Gastroesophageal sphincter (tissue), 4 donors: ENCODE results near the gene DYRK2. TPM values are rescaled to one million over a fixed set of nuclear protein-coding genes. Genes with fewer than 3 reads are reported as not detected.

Experiments
- ATAC-seq: fragments of 150-250 bp; one replicate; pipeline ENCODE4 v1.9.1; 2016; ENCODE audit warnings: mild to moderate bottlenecking, moderate library complexity
- H3K27ac ChIP-seq, 4 donors: fragments of 200-600 bp; sonication (generic) in 3 of 4; 1 replicate in 3 of 4; 2 replicates in 1 of 4; pipeline ENCODE4 v1.5.1; 2016 to 2019
- H3K27me3 ChIP-seq: fragments of 200-600 bp; sonication (generic); one replicate; pipeline ENCODE4 v1.5.1; 2019
- H3K36me3 ChIP-seq, 2 donors: fragments of 200-600 bp; sonication (generic); one replicate each; pipeline ENCODE4 v1.5.1; 2019; ENCODE audit warnings: control low read depth in 1 of 2
- H3K4me1 ChIP-seq, 3 donors: fragments of 200-600 bp; sonication (generic); 1 replicate in 2 of 3; 2 replicates in 1 of 3; pipeline ENCODE4 v1.5.1; 2016 to 2019; ENCODE audit warnings: control low read depth in 2 of 3
- H3K4me3 ChIP-seq, 2 donors: fragments of 200-600 bp; sonication (generic); one replicate each; pipeline ENCODE4 v1.5.1; 2019; ENCODE audit warnings: mild to moderate bottlenecking in 1 of 2, moderate library complexity in 1 of 2
- H3K9me3 ChIP-seq, 3 donors: fragments of 200-600 bp; sonication (generic); one replicate each; pipeline ENCODE4 v1.5.1; 2017 to 2019; ENCODE audit warnings: control low read depth in 2 of 3
- EP300 ChIP-seq: sonication (generic); formaldehyde crosslinking; IDR thresholded peaks from one replicate; pipeline ENCODE4 v1.6.1; 2017; ENCODE audit warnings: antibody characterized with exemption, mild to moderate bottlenecking
- POLR2A ChIP-seq, 2 donors: fragments of 450-650 bp; IDR thresholded peaks; one replicate each; pipeline ENCODE4 v1.6.1; 2017; ENCODE audit warnings: antibody characterized with exemption in 2 of 2, mild to moderate bottlenecking in 2 of 2, moderate library complexity in 1 of 2
- POLR2AphosphoS5 ChIP-seq: sonication (generic); formaldehyde crosslinking; IDR thresholded peaks from one replicate; pipeline ENCODE4 v1.6.1; 2017; ENCODE audit warnings: antibody characterized with exemption
- WGBS, 2 donors: methylation state at CpG; one replicate each; pipeline ENCODE4 v1.1.5; 2018; ENCODE audit warnings: low coverage in 1 of 2; 5-methylcytosine and 5-hydroxymethylcytosine counted together
- total RNA-seq, 4 donors: library from RNA; depleted of rRNA; stranded (reverse); fragments of >200 nt; gene quantifications; one replicate each; pipeline ENCODE4 v1.1.0, GENCODE V29; 2016
- TF ChIP-seq, protein P1 (sequence below), 4 experiments: fragments of 200-600 bp in 2 of 4; fragments of 450-650 bp in 2 of 4; sonication (generic) in 1 of 4; IDR thresholded peaks; one replicate each; pipeline ENCODE4 v1.5.1; 2017 to 2019; ENCODE audit warnings: antibody characterized with exemption in 4 of 4, mild to moderate bottlenecking in 2 of 4, moderate library complexity in 2 of 4

Gene DYRK2
- total RNA-seq, 4 donors from 2014 or later = 24.0 to 58.2 (median 32.2) TPM

DNA sequence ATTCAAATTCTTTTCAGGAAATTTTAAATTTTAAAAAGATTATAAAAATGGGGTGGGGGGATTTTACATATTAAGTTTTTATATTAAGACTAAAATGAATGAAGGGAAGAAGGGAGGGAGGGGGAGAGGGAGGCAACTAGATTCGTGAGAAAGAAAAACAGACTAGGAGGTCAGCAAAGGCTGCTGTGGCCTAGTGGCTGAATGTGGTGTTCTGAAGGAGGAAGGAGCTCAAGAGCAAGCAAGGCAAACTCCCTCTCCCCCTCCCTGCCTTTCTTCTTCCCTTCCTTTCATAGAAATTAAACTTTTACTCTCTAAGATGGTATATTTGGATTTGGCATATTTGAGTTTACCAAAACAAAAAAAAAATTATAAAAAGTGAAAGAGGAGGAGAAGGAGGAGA lies 18.1 kb downstream of the DYRK2 start:
- TF ChIP-seq POLR2AphosphoS5 = no peak
- TF ChIP-seq, protein P1, sequence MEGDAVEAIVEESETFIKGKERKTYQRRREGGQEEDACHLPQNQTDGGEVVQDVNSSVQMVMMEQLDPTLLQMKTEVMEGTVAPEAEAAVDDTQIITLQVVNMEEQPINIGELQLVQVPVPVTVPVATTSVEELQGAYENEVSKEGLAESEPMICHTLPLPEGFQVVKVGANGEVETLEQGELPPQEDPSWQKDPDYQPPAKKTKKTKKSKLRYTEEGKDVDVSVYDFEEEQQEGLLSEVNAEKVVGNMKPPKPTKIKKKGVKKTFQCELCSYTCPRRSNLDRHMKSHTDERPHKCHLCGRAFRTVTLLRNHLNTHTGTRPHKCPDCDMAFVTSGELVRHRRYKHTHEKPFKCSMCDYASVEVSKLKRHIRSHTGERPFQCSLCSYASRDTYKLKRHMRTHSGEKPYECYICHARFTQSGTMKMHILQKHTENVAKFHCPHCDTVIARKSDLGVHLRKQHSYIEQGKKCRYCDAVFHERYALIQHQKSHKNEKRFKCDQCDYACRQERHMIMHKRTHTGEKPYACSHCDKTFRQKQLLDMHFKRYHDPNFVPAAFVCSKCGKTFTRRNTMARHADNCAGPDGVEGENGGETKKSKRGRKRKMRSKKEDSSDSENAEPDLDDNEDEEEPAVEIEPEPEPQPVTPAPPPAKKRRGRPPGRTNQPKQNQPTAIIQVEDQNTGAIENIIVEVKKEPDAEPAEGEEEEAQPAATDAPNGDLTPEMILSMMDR (IDR thresholded peaks at IDR 0.05) = no peak
- TF ChIP-seq EP300 = no peak
- TF ChIP-seq POLR2A (IDR thresholded peaks at IDR 0.05) = no peak
- H3K27me3 ChIP-seq = no peaks in the 10 kb centered on the region
- no peaks in the 10 kb centered on the region for H3K36me3 ChIP-seq
- 0 to 11% methylated on average over 1 of the region's 1 CpG for WGBS, 2 donors
- peaks cover 0 to 68% (median 2%) of the 10 kb centered on the region in 3 donors for H3K4me1 ChIP-seq
- H3K27ac ChIP-seq = peak overlapping the region in 1 of 4 donors; percentile 31
- H3K4me3 ChIP-seq = no peak overlapping the region
- no peak for ATAC-seq
- no peaks in the 10 kb centered on the region for H3K9me3 ChIP-seq

DNA sequence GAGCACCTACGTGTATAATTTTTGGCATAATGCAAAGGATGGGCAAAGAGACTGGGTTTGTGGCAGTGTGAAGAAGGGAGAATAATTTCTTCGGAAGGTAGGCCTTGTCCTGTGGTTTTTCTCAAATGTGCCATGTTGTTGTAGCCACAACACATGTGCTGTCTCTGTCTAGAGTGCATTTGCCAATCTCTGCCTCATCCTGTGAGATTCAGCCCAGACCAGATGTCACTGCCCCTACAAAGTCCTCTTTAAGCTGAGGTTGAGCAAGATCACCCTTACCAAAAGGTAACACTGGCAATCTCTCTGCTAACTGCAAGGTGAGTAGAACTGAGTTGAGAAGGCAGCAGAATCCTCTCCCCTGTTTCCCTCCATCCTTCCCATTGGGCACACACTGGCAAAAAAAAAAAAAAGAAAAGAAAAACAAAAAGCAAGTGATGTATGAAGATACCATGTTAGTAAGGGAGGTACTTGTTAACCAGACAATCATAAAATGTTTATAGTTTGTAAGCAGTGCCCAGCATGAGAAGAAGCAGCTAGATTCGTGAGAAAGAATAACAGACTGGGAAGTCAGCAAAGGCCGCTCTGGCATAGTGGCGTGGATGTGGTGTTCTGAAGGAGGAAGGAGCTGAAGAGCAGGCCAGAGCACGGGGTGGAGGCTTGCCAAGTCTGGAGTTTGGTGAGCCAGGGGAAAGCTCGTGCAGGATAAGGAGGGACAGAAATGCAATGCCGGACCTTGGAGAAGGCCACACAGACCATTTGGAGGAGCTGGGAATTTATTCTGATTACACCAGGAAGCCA lies 18.9 kb downstream of the DYRK2 start:
- ATAC-seq = peak; percentile 54
- peaks cover 0 to 63% (median 2%) of the 10 kb centered on the region in 3 donors for H3K4me1 ChIP-seq
- H3K27ac ChIP-seq = peak overlapping the region in 3 of 4 donors; percentile 5 to 40 (median 31)
- no peak overlapping the region for H3K4me3 ChIP-seq
- no peaks in the 10 kb centered on the region for H3K36me3 ChIP-seq
- H3K27me3 ChIP-seq = no peaks in the 10 kb centered on the region
- H3K9me3 ChIP-seq = no peaks in the 10 kb centered on the region
- TF ChIP-seq POLR2AphosphoS5 (no peak), EP300 (no peak), POLR2A (IDR thresholded peaks at IDR 0.05) (no peak)
- 32 to 37% methylated on average over 7 to 8 of the region's 8 CpGs for WGBS, 2 donors

DNA sequence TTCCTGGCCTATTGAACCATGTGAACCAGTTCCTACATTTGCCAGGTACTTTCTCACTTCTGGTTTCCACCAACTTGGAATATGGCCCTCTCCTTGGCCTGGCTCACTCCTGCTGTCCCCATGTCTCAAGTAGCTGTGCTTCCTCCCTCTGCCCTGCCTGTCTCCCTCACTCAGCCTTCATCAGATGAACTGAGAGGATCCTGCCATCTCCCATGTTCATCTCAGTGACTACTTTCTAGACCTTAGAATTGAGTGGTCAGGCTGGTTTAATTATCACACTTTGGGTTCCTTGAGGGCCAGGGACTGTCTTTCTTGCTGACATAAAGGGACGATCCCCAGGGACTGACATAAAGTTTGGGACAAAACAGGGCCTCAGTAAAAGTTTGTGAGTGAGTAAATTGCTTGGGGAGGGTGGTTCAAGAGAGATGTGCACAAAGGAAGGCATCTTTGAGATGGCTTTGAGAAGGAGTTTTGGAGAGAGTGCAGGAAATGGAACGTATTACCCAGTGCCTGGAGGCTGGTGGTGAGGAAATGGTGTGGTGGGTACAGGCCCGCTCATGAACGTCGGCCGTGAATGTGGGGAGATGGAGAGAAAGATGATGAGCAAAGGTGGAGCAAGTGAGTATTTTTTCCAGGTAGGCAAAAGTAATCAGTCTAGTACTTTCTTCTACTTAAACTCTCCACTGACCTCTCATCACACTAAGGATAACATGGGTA lies 20.8 kb downstream of the DYRK2 start:
- 79 to 97% methylated on average over 5 of the region's 6 CpGs for WGBS, 2 donors
- Histone ChIP-seq H3K27ac (no peak overlapping the region), H3K36me3 (no peaks in the 10 kb centered on the region), H3K9me3 (no peaks in the 10 kb centered on the region), H3K4me1 (peaks cover 0 to 44% (median 2%) of the 10 kb centered on the region in 3 donors), H3K4me3 (no peak overlapping the region), H3K27me3 (no peaks in the 10 kb centered on the region)
- TF ChIP-seq POLR2A (IDR thresholded peaks at IDR 0.05) (no peak), POLR2AphosphoS5 (no peak), EP300 (no peak)
- TF ChIP-seq, protein P1 (IDR thresholded peaks at IDR 0.05) = no peak
- no peak for ATAC-seq

DNA sequence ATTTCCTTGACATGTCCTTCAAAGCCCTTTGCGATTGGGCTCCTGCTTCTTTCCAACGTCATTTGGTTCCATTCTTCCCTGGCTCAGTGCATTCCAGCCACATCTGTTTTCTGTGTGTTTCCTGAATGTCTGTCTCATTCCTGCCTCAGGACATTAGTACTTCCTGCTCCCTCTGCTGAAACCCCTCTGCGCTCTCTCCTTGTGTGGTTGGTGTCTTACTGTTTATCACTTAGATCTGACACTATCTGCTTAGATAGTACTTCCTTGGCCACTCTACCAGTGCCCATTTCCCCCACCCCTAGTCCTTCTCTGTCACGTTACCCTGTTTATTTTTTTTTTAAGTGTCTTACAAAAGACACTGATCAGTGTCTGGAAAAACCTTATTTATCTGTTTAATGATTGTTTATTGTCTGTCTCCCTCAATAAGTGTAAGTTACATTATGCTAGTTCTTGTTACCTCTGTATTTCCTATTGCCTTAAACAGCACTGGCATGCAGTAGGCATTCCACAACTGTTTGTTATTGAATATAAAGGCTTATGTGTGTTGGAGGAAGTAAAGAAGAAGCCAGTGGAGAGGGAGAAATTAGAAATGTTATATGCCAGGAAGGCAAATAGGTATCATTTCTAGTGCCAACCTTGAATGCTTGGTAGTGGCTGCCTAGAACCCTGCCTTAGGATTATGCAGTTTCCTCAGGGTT lies 21.5 kb downstream of the DYRK2 start:
- ATAC-seq = no peak
- Histone ChIP-seq H3K27me3 (no peaks in the 10 kb centered on the region), H3K27ac (no peak overlapping the region), H3K9me3 (no peaks in the 10 kb centered on the region), H3K4me3 (no peak overlapping the region), H3K4me1 (peaks cover 0 to 42% (median 2%) of the 10 kb centered on the region in 3 donors), H3K36me3 (no peaks in the 10 kb centered on the region)
- WGBS, 2 donors = 72 to 82% methylated on average over 3 to 4 of the region's 4 CpGs
- no peak for TF ChIP-seq EP300
- TF ChIP-seq, protein P1 (IDR thresholded peaks at IDR 0.05) = no peak
- no peak for TF ChIP-seq POLR2AphosphoS5
- TF ChIP-seq POLR2A (IDR thresholded peaks at IDR 0.05) = no peak

DNA sequence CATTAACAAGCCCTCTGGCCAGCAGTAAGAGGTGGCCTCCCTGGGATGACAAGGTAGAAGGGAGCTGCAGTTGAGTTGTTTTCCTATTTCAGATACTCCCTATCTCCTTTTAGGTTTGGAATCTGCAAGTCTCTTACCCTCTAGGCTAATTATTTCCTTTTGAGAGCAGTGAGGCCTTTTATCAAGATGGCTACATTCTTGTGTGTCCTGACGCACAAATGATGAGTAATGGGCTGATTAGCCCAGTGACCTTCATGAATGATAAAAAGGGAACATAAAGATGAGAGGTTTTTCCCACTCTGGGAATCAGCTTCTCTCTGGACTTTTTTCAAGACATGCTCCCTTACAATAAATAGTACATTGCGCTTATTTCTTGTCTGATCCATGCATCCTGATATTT lies 22.9 kb downstream of the DYRK2 start:
- peaks cover 0 to 29% (median 2%) of the 10 kb centered on the region in 3 donors for H3K4me1 ChIP-seq
- no peaks in the 10 kb centered on the region for H3K9me3 ChIP-seq
- 45 to 81% methylated on average over 1 to 2 of the region's 2 CpGs for WGBS, 2 donors
- ATAC-seq = no peak
- H3K27me3 ChIP-seq = no peaks in the 10 kb centered on the region
- no peaks in the 10 kb centered on the region for H3K36me3 ChIP-seq
- TF ChIP-seq, protein P1 (IDR thresholded peaks at IDR 0.05) = no peak
- TF ChIP-seq POLR2AphosphoS5 = no peak
- TF ChIP-seq POLR2A (IDR thresholded peaks at IDR 0.05) = no peak
- no peak for TF ChIP-seq EP300
- H3K4me3 ChIP-seq = no peak overlapping the region
- H3K27ac ChIP-seq = no peak overlapping the region
